GM23338 (cell line): ENCODE measurements around the gene ST3GAL6. TPM values are rescaled to one million over a fixed set of nuclear protein-coding genes. Genes with fewer than 3 reads are reported as not detected.

Experiments
- ATAC-seq: fragments of 200-7000 bp; cut with Tn5 transposase; 3 replicates; pipeline ENCODE4 v1.9.1; 2020
- DNase-seq: peaks from one replicate; pipeline ENCODE4 v3.0.0-alpha.2; 2015; ENCODE audit warnings: low spot score
- H2AFZ ChIP-seq: fragments of 200-600 bp; sonication (generic); 2 replicates; pipeline ENCODE4 v1.8.0; 2016; ENCODE audit warnings: antibody characterized with exemption, mild to moderate bottlenecking, moderate library complexity
- H3F3A ChIP-seq: fragments of 200-600 bp; sonication (generic); replicated peaks from 2 replicates; pipeline ENCODE4 v1.8.0; 2017; ENCODE audit warnings: antibody characterized with exemption, mixed run types, low read depth
- H3K27ac ChIP-seq: fragments of 200-600 bp; sonication (generic); 2 replicates; pipeline ENCODE4 v1.6.1; 2016; ENCODE audit warnings: low read depth
- H3K27me3 ChIP-seq: fragments of 200-600 bp; sonication (generic); 2 replicates; pipeline ENCODE4 v1.8.0; 2016; ENCODE audit warnings: mild to moderate bottlenecking, mixed run types, moderate library complexity; ENCODE audit not compliant: insufficient read depth
- H3K36me3 ChIP-seq: fragments of 200-600 bp; sonication (generic); 2 replicates; pipeline ENCODE4 v1.8.0; 2016; ENCODE audit warnings: mild to moderate bottlenecking; ENCODE audit not compliant: insufficient read depth
- H3K4me1 ChIP-seq: fragments of 200-600 bp; sonication (generic); 2 replicates; pipeline ENCODE4 v1.8.0; 2016; ENCODE audit warnings: mild to moderate bottlenecking, moderate library complexity; ENCODE audit not compliant: insufficient read depth
- H3K4me2 ChIP-seq: fragments of 200-600 bp; sonication (generic); 2 replicates; pipeline ENCODE4 v1.7.1; 2017; ENCODE audit warnings: mixed run types
- H3K4me3 ChIP-seq: fragments of 200-600 bp; sonication (generic); 2 replicates; pipeline ENCODE4 v1.6.1; 2016; ENCODE audit warnings: mixed run types
- H3K79me2 ChIP-seq: fragments of 200-600 bp; sonication (generic); replicated peaks from 2 replicates; pipeline ENCODE4 v1.8.0; 2017; ENCODE audit warnings: mild to moderate bottlenecking; ENCODE audit not compliant: insufficient read depth
- H3K9me2 ChIP-seq: fragments of 200-600 bp; sonication (generic); 2 replicates; pipeline ENCODE4 v1.8.0; 2017; ENCODE audit not compliant: insufficient read depth
- H4K20me1 ChIP-seq: fragments of 200-600 bp; sonication (generic); replicated peaks from 2 replicates; pipeline ENCODE4 v1.8.0; 2017; ENCODE audit warnings: mild to moderate bottlenecking; ENCODE audit not compliant: insufficient read depth
- H3K27ac Mint-ChIP-seq: 2 replicates; pipeline ENCODE4 v1.8.0; 2020; ENCODE audit warnings: inconsistent platforms, mild to moderate bottlenecking, moderate library complexity, mixed read lengths
- H3K27me3 Mint-ChIP-seq: 3 replicates; pipeline ENCODE4 v1.8.0; 2022; ENCODE audit warnings: low read depth, mild to moderate bottlenecking, moderate library complexity, mixed read lengths, inconsistent platforms; ENCODE audit not compliant: insufficient read depth, poor library complexity
- H3K36me3 Mint-ChIP-seq: 3 replicates; pipeline ENCODE4 v1.8.0; 2021; ENCODE audit warnings: low read depth, mild to moderate bottlenecking, inconsistent platforms, moderate library complexity, mixed read lengths
- H3K4me1 Mint-ChIP-seq: 3 replicates; pipeline ENCODE4 v1.8.0; 2020; ENCODE audit warnings: mild to moderate bottlenecking, inconsistent platforms, mixed read lengths
- H3K4me3 Mint-ChIP-seq: 3 replicates; pipeline ENCODE4 v1.8.0; 2021; ENCODE audit warnings: moderate library complexity, mild to moderate bottlenecking, inconsistent platforms, mixed read lengths
- H3K9me3 Mint-ChIP-seq: 3 replicates; pipeline ENCODE4 v1.8.0; 2020; ENCODE audit warnings: moderate library complexity, mild to moderate bottlenecking, inconsistent platforms, mixed read lengths
- CREB1 ChIP-seq: fragments of 250-450 bp; sonication (Bioruptor Pico); IDR thresholded peaks from 2 replicates; pipeline ENCODE4 v1.5.0; 2020; ENCODE audit warnings: low read depth, mild to moderate bottlenecking, moderate library complexity
- EZH2 ChIP-seq: fragments of 200-600 bp; sonication (generic); IDR thresholded peaks from one replicate; pipeline ENCODE4 v1.8.0; 2017; ENCODE audit warnings: antibody characterized with exemption, mild to moderate bottlenecking, low read depth; ENCODE audit not compliant: unreplicated experiment
- JUNB ChIP-seq: IDR thresholded peaks from one replicate; pipeline ENCODE4 v1.6.1; 2016; ENCODE audit warnings: antibody characterized with exemption; ENCODE audit not compliant: unreplicated experiment
- STAT1 ChIP-seq: IDR thresholded peaks from one replicate; pipeline ENCODE4 v1.6.1; 2016; ENCODE audit warnings: antibody characterized with exemption; ENCODE audit not compliant: unreplicated experiment
- ZNF114 ChIP-seq: fragments of 250-450 bp; sonication (Bioruptor Pico); IDR thresholded peaks from 2 replicates; pipeline ENCODE4 v1.5.0; 2020; ENCODE audit warnings: mild to moderate bottlenecking, moderate library complexity
- ZNF331 ChIP-seq: fragments of 250-450 bp; sonication (Bioruptor Pico); IDR thresholded peaks from 2 replicates; pipeline ENCODE4 v1.5.0; 2020; ENCODE audit warnings: low read depth, mild to moderate bottlenecking, moderate library complexity
- polyA plus RNA-seq: library from polyadenylated mRNA; unstranded; fragments of >200 nt; fragmentation: Nextera tagmentation; extraction: Ambion mirVana; gene quantifications from 2 replicates; pipeline ENCODE4 v1.2.1, GENCODE V29; 2016
- total RNA-seq: library from RNA; depleted of rRNA; stranded (reverse); fragments of >200 nt; shearing (Covaris generic); gene quantifications from 2 replicates; pipeline ENCODE4 v1.2.3, GENCODE V29; 2014
- TF ChIP-seq, protein P1 (sequence below): IDR thresholded peaks from one replicate; pipeline ENCODE4 v1.6.1; 2018; ENCODE audit warnings: antibody characterized with exemption; ENCODE audit not compliant: unreplicated experiment
- TF ChIP-seq, protein P2 (sequence below): IDR thresholded peaks from 2 replicates; pipeline ENCODE4 v1.6.1; 2016; ENCODE audit warnings: antibody characterized with exemption
- TF ChIP-seq, protein P3 (sequence below), 2 experiments: fragments of 200-600 bp in 1 of 2; sonication (generic) in 1 of 2; conservative IDR thresholded peaks; 2 replicates each; pipeline versions ENCODE4 v1.5.1 to v1.6.1; 2016 to 2017; ENCODE audit warnings: antibody characterized with exemption in 2 of 2, low read depth in 2 of 2, mild to moderate bottlenecking in 2 of 2, moderate library complexity in 1 of 2
- TF ChIP-seq, protein P4 (sequence below): fragments of 250-450 bp; sonication (Bioruptor Pico); IDR thresholded peaks from 2 replicates; pipeline ENCODE4 v1.5.0; 2020; ENCODE audit warnings: mild to moderate bottlenecking, moderate library complexity

ST3GAL6 gene
- total and polyA plus RNA-seq, 2 experiments from 2014 or later, result 4.7 to 8.1 TPM

DNA sequence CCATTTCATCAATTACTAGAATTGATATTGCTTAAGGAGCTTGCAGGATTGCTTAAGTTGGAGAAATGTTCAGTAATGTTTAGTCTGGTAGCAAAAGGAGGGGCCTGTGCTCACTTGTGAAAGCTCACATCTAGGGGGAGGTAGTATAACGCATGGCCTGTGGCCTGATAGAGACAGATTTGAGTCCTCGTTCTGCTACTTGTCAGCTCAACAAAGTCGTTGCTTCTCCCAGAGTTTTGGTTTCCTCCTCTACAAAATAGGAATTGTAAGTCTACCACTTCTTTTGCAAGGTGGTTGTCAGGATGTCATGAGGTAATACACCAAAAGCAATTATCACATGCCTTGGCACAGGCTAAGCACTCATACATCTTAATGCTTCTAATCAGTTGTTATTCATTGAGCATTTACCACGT lies 1.3 kb downstream of the ST3GAL6 start:
- Histone ChIP-seq H3K4me2 (0 out of 2 replicates have a peak overlapping the region, but pooled peaks have one; percentile 15), H3K4me3 (no peak overlapping the region), H3K9me2 (no peaks in the 10 kb centered on the region), H3K79me2 (no peaks in the 10 kb centered on the region), H3K4me1 (peaks cover 13% of the 10 kb centered on the region), H3K27ac (no peak overlapping the region), H3F3A (no peaks in the 10 kb centered on the region), H3K27me3 (no peaks in the 10 kb centered on the region), H3K36me3 (no peaks in the 10 kb centered on the region), H4K20me1 (no peaks in the 10 kb centered on the region), H2AFZ (no peak overlapping the region; the same call in 1 of the 2 replicates)
- no peak overlapping the region for H3K4me3 Mint-ChIP-seq
- no peak for DNase-seq
- no peaks in the 10 kb centered on the region for H3K9me3 Mint-ChIP-seq
- H3K27ac Mint-ChIP-seq, result no peak overlapping the region; the same call in 1 of the 2 replicates
- peaks cover 33% of the 10 kb centered on the region for H3K4me1 Mint-ChIP-seq
- peaks cover 4% of the 10 kb centered on the region for H3K27me3 Mint-ChIP-seq
- no peak for TF ChIP-seq CREB1 (CRISPR knock-in tag)
- TF ChIP-seq ZNF331, result no peak
- TF ChIP-seq EZH2, result no peak
- no peak for TF ChIP-seq ZNF114 (CRISPR knock-in tag)
- TF ChIP-seq STAT1, result no peak
- TF ChIP-seq, protein P1, sequence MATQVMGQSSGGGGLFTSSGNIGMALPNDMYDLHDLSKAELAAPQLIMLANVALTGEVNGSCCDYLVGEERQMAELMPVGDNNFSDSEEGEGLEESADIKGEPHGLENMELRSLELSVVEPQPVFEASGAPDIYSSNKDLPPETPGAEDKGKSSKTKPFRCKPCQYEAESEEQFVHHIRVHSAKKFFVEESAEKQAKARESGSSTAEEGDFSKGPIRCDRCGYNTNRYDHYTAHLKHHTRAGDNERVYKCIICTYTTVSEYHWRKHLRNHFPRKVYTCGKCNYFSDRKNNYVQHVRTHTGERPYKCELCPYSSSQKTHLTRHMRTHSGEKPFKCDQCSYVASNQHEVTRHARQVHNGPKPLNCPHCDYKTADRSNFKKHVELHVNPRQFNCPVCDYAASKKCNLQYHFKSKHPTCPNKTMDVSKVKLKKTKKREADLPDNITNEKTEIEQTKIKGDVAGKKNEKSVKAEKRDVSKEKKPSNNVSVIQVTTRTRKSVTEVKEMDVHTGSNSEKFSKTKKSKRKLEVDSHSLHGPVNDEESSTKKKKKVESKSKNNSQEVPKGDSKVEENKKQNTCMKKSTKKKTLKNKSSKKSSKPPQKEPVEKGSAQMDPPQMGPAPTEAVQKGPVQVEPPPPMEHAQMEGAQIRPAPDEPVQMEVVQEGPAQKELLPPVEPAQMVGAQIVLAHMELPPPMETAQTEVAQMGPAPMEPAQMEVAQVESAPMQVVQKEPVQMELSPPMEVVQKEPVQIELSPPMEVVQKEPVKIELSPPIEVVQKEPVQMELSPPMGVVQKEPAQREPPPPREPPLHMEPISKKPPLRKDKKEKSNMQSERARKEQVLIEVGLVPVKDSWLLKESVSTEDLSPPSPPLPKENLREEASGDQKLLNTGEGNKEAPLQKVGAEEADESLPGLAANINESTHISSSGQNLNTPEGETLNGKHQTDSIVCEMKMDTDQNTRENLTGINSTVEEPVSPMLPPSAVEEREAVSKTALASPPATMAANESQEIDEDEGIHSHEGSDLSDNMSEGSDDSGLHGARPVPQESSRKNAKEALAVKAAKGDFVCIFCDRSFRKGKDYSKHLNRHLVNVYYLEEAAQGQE, result no peak
- TF ChIP-seq, protein P2, sequence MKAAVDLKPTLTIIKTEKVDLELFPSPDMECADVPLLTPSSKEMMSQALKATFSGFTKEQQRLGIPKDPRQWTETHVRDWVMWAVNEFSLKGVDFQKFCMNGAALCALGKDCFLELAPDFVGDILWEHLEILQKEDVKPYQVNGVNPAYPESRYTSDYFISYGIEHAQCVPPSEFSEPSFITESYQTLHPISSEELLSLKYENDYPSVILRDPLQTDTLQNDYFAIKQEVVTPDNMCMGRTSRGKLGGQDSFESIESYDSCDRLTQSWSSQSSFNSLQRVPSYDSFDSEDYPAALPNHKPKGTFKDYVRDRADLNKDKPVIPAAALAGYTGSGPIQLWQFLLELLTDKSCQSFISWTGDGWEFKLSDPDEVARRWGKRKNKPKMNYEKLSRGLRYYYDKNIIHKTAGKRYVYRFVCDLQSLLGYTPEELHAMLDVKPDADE, result no peak
- TF ChIP-seq, protein P3, sequence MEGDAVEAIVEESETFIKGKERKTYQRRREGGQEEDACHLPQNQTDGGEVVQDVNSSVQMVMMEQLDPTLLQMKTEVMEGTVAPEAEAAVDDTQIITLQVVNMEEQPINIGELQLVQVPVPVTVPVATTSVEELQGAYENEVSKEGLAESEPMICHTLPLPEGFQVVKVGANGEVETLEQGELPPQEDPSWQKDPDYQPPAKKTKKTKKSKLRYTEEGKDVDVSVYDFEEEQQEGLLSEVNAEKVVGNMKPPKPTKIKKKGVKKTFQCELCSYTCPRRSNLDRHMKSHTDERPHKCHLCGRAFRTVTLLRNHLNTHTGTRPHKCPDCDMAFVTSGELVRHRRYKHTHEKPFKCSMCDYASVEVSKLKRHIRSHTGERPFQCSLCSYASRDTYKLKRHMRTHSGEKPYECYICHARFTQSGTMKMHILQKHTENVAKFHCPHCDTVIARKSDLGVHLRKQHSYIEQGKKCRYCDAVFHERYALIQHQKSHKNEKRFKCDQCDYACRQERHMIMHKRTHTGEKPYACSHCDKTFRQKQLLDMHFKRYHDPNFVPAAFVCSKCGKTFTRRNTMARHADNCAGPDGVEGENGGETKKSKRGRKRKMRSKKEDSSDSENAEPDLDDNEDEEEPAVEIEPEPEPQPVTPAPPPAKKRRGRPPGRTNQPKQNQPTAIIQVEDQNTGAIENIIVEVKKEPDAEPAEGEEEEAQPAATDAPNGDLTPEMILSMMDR (conservative IDR thresholded peaks at IDR 0.05; ENCODE audit: low read depth in 2 of 2), result no peak
- TF ChIP-seq JUNB, result no peak
- TF ChIP-seq, protein P4, sequence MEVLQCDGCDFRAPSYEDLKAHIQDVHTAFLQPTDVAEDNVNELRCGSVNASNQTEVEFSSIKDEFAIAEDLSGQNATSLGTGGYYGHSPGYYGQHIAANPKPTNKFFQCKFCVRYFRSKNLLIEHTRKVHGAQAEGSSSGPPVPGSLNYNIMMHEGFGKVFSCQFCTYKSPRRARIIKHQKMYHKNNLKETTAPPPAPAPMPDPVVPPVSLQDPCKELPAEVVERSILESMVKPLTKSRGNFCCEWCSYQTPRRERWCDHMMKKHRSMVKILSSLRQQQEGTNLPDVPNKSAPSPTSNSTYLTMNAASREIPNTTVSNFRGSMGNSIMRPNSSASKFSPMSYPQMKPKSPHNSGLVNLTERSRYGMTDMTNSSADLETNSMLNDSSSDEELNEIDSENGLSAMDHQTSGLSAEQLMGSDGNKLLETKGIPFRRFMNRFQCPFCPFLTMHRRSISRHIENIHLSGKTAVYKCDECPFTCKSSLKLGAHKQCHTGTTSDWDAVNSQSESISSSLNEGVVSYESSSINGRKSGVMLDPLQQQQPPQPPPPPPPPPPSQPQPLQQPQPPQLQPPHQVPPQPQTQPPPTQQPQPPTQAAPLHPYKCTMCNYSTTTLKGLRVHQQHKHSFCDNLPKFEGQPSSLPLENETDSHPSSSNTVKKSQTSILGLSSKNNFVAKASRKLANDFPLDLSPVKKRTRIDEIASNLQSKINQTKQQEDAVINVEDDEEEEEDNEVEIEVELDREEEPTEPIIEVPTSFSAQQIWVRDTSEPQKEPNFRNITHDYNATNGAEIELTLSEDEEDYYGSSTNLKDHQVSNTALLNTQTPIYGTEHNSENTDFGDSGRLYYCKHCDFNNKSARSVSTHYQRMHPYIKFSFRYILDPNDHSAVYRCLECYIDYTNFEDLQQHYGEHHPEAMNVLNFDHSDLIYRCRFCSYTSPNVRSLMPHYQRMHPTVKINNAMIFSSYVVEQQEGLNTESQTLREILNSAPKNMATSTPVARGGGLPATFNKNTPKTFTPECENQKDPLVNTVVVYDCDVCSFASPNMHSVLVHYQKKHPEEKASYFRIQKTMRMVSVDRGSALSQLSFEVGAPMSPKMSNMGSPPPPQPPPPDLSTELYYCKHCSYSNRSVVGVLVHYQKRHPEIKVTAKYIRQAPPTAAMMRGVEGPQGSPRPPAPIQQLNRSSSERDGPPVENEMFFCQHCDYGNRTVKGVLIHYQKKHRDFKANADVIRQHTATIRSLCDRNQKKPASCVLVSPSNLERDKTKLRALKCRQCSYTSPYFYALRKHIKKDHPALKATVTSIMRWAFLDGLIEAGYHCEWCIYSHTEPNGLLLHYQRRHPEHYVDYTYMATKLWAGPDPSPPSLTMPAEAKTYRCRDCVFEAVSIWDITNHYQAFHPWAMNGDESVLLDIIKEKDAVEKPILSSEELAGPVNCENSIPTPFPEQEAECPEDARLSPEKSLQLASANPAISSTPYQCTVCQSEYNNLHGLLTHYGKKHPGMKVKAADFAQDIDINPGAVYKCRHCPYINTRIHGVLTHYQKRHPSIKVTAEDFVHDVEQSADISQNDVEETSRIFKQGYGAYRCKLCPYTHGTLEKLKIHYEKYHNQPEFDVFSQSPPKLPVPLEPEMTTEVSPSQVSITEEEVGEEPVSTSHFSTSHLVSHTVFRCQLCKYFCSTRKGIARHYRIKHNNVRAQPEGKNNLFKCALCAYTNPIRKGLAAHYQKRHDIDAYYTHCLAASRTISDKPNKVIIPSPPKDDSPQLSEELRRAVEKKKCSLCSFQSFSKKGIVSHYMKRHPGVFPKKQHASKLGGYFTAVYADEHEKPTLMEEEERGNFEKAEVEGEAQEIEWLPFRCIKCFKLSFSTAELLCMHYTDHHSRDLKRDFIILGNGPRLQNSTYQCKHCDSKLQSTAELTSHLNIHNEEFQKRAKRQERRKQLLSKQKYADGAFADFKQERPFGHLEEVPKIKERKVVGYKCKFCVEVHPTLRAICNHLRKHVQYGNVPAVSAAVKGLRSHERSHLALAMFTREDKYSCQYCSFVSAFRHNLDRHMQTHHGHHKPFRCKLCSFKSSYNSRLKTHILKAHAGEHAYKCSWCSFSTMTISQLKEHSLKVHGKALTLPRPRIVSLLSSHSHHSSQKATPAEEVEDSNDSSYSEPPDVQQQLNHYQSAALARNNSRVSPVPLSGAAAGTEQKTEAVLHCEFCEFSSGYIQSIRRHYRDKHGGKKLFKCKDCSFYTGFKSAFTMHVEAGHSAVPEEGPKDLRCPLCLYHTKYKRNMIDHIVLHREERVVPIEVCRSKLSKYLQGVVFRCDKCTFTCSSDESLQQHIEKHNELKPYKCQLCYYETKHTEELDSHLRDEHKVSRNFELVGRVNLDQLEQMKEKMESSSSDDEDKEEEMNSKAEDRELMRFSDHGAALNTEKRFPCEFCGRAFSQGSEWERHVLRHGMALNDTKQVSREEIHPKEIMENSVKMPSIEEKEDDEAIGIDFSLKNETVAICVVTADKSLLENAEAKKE (CRISPR knock-in tag), result no peak
- peak; percentile 67 for ATAC-seq
- H3K36me3 Mint-ChIP-seq, result no peaks in the 10 kb centered on the region
